ENCODE results near the gene KDELR3.

The KDELR3 gene

DNA sequence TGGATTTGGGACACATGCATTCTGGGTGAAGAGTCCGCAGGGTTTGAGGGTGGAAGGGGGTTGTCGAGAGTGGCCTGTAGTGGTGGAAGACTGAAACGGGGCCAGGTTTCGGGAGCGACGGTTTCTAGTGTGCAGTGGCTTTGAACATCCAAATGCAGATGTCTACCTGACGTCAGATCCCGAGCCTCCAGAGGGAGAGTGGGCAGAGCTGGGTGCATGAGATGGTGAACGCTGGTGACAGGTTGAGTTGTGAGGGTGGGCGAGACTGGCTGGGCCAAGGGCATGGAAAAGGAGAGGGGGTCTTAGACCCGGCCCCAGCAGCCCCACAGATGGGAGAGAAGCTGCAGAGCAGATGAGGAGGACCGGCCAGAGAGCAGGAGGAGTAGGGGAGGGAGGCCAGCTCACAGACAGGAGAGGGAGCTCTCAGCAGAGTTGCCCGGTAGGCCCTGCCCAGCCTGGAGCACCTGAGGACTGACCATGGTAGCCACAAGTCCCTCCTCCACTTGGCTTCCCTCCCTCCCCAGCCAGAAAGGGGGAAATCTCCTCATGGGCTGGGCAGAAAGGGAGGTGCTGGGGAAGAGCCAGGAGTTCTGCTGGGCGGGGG lies 27.0 kb upstream of the KDELR3 start:
- DNase-seq, result no peak

DNA sequence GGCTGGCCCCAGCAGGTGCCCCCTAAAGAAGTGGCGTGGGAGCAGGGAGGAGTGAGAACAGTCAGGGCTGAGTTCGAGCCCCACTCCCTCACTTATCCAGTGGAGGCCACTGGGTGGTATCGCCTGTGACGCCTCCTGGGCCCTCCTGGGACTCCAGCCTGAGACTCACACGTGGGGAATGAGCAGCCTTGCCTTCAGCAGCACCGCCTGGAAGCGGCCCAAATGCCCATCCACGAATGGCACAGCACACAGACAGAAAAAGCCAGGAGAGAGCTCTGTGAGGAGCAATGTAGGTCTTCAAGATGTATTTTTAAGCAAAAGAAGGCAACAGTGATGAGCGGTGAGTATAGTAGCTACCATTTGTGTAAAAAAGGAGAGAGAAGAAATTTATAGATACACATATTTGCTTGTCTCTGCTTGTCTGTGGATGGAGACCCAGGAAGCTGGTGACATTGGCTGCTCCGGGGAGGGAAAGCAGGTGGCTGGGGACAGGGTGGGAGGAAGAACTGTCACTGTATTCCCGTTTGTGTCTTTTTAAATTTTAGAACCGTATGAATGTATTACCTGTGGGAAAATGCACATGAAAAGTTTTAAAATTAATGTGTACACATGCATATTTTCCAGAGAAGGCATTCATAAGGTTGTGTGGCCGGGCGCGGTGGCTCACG lies 26.1 kb upstream of the KDELR3 start:
- no peak for DNase-seq

- no peak for DNase-seq
Observed at GRCh38 chr22:38442967-38443627, 24.8 kb upstream of the KDELR3 start.

DNA sequence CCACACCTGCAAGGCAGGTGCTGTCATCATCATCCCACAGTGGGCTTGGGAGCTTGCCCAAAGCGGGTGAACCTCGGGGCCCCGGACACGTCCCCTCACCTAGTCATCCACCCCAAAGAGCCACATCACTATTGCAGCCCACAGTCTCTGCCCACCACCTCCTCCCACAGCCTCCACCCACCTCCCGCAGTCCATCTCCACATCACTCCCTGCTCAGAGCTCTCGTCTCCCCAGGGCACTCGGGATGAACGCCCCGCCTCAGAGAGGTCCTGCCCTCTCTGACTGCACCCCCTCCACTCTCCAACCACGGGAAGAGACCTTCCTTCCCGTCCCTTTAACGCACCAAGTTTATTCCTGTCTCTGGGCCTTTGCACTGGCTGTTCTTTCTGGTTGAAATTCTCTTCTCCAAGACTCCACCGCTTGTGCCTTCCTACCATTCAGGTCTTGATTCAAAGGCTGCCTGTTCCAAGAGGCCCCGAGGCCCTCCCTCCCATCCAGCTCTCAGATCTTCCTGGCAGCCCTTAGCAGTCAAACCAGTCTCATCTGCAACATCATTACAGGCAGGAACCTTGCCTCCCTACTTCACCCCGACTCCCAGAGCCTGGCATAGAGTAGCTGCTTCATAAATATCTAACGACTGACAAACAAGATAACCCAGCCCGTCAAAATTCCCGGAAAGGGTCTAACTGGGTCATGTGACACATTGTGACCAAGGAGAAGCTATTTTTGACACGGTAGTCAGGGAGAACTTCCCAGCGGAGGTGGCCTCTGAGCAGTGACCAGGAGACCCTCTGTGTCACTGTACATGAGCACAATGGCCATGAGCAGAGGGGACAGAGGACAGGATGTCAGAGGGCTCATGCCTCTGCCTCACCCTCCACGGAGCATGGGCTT lies 24.0 kb upstream of the KDELR3 start:
- no peak for DNase-seq

GRCh38 chr22:38444783-38445182 lies 23.1 kb upstream of the KDELR3 start:
- DNase-seq, result no peak

DNA sequence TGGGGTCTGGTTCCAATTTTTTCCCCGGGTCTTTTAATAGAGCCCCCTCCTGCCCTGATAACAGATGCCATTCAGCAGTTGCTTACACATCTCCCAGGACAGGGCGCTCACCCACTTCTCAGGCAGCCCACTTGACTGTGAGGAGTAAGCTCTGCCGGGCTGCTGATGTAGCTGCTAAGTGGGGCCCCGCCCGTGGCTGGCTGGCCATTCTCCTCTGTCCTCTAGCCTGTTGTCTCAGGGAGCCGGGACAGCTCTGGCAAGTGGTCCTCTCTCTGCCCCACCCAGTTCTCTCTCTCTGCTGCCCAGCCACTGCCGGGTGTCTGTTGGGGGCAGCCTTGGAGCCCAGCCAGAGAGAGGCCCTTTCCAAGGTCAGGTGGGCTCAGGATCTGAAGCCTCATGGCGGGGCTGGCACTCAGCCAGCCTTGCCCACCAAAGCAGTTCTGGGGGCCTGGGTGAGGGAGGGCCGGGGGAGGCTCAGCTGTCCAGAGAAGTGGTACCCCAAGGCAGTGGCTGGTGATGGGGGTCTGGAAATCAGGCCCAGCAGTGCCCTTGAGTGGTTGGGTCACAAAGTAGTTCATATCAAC lies 21.8 kb upstream of the KDELR3 start:
- no peak for DNase-seq

- no peak for DNase-seq
Observed at GRCh38 chr22:38448945-38449745, 18.8 kb upstream of the KDELR3 start.

- DNase-seq, result no peak
Observed at GRCh38 chr22:38449776-38450175, 18.1 kb upstream of the KDELR3 start.

GRCh38 chr22:38450234-38450797 lies 17.6 kb upstream of the KDELR3 start:
- no peak for DNase-seq

DNA sequence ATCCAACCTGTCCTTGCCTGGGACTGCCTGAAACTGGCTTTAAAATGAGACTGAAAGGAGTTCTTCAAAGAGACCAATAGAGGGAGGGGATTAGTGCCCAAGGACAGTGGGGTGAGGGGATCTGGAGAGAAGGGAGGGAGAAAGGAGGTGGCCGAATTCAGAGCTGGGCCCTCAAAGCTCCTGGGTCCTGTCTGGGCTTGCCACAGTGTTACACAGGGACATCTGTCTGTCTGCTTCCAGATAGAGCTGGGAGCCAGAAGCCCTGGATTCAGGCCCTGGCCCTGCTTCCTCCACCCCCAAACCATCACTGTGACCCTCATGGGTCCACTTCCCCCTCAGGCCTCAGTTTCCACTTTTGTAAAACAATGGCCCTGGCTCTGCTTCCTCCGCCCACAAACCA lies 16.5 kb upstream of the KDELR3 start:
- no peak for DNase-seq

- no peak for DNase-seq
Observed at GRCh38 chr22:38451864-38452263, 16.0 kb upstream of the KDELR3 start.

DNA sequence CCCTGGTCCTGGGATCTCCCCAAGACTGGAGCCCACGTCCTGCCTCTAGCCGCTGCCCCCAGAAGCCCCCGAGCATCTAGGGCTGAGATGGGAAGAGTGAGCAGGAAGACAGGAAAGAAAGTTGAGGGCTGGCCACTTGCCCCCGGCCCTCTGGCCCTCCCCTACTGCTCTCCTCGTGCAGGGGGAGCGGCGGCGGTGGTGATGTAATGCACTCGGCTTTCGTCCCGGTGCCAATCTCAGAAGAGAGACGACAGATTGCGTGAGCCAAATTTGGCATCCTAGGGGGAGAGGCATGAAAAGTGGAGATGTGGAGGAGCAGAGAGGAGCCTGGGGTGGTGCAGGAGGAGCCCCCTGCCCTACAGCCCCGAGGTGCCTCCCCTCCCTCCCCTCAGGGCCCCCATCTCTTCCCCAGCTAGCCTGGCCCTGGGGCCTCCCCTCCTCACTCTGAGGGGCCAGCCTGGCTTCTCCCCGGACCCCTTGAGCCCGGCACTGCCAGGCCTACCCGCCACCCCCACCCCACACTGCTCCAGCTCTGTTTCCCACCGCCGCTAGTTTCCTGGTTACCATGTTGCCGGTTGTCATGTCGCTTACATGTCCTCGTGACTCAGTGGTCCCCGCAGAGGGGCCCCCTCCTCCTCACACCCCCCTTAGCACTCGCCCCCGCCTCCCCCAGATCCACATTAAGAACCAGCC lies 15.4 kb upstream of the KDELR3 start:
- DNase-seq, result no peak

GRCh38 chr22:38453066-38453672 lies 14.7 kb upstream of the KDELR3 start:
- DNase-seq, result no peak

DNA sequence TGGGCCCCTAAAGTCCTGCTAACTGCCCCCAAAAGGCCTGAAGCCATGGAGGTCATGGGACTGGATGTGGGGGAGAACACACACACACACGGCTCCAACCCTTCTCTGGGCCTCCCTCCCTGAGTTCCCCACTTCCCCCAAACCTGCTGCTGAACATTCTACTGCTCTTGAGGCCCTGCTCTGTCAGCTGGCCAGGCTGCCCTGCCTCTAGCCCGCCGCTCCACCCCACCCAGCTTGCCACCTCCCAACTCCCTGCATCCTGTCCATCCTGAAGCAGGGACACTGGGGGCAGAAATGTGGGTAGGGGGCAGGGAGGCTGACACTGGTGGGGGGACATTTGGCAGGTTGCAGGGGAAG lies 13.9 kb upstream of the KDELR3 start:
- DNase-seq, result no peak

- DNase-seq, result no peak
Observed at GRCh38 chr22:38454353-38455075, 13.4 kb upstream of the KDELR3 start.

DNA sequence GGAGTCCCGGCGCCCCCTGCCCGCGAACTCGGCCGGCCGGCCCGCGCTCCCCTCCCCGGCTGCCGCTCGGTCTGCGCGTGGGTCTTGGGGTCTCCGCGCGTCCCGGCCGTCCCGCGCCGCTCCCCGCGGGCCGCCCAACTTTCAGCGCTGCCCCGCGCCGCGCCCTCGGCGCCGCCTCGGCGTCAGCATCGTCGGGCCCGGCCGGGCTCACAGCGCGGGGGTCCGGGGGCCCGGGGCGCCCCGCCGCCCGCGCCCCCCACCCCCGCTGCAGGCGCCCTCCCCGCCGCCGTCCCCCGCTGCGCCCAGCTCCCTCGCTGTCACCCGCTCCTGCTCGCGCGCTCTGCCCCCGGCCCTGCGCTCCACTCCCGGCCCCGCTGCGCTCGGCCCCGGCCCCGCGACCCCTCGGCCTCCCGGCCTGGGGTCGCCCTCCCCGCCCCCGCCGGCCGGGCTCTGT lies 12.8 kb upstream of the KDELR3 start, which contains the start of gene KCNJ4:
Gene KCNJ4 (minus strand): TSS at position 124 of the 454 bp plus-strand sequence. CDS start 27,067 bp downstream, outside the sequence.
- DNase-seq, result no peak

- DNase-seq, result no peak
Observed at GRCh38 chr22:38455530-38456271, 12.2 kb upstream of the KDELR3 start.

DNA sequence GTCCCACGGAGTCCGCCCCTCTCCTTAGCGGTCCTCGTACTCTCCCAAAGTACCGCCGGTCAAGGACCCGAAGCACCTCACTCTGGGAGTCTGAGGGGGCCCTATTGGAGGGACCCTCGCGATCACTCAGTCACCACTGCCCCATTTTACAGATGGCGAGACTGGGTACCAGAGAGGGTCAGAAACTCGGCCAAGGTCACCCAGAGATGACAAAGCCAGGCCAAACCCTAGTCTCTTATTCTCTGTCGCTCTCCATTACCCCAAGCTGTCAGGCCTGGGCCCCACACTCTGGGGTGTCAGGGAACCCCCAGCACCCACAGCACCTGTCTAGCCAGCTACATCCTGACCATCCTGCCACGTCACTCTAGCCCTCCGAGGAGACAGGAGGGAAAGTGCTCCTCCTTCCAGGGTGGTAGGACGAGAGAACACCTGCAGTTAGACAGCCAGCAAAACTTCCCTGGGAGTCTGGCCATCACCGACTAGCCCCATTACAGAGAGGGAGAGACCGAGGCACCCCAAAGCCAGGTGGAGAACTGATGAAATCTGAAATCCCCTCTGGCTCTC lies 11.5 kb upstream of the KDELR3 start:
- no peak for DNase-seq
